HG02759 (cell line): ENCODE measurements around the gene LOC128125822.
A peak's percentile ranks its signal among the peaks of the same experiment; 100 is the strongest.
"Not testable (repeated sequence)": the region's sequence is repeated elsewhere in the genome, so short reads cannot be mapped to it uniquely, and the experiment has no call there.

Experiments used
- ATAC-seq: cut with Tn5 transposase; IDR thresholded peaks from one replicate; pipeline ENCODE4 v1.9.1; 2021; ENCODE audit warnings: mild to moderate bottlenecking, moderate library complexity; ENCODE audit not compliant: unreplicated experiment

Gene LOC128125822

GRCh38 chr6:63581355-63582013, 9.2 kb downstream of the LOC128125822 start:
- no peak for ATAC-seq

GRCh38 chr6:63582579-63583231, 10.4 kb downstream of the LOC128125822 start:
- ATAC-seq: no peak

- ATAC-seq: no peak
Observed at GRCh38 chr6:63584125-63584514, 11.8 kb downstream of the LOC128125822 start.

GRCh38 chr6:63584566-63584965, 12.3 kb downstream of the LOC128125822 start:
- ATAC-seq: no peak

- ATAC-seq: not testable (repeated sequence)
Observed at GRCh38 chr6:63585652-63586051, 13.4 kb downstream of the LOC128125822 start.

- ATAC-seq: no peak
Observed at GRCh38 chr6:63589952-63590411, 17.7 kb downstream of the LOC128125822 start.

GRCh38 chr6:63592886-63593285, 20.6 kb downstream of the LOC128125822 start:
- ATAC-seq: no peak

GRCh38 chr6:63597141-63598048, 25.1 kb downstream of the LOC128125822 start:
- no peak for ATAC-seq

GRCh38 chr6:63598049-63599036, 26.1 kb downstream of the LOC128125822 start:
- ATAC-seq: peak; percentile 100

GRCh38 chr6:63599243-63599642, 27.0 kb downstream of the LOC128125822 start:
- no peak for ATAC-seq

GRCh38 chr6:63600136-63600535, 27.9 kb downstream of the LOC128125822 start:
- no peak for ATAC-seq

- ATAC-seq: no peak
Observed at GRCh38 chr6:63609231-63609630, 37.0 kb downstream of the LOC128125822 start.

GRCh38 chr6:63610944-63611343, 38.7 kb downstream of the LOC128125822 start:
- no peak for ATAC-seq

GRCh38 chr6:63611560-63611959, 39.3 kb downstream of the LOC128125822 start:
- no peak for ATAC-seq

- no peak for ATAC-seq
Observed at GRCh38 chr6:63615590-63615989, 43.3 kb downstream of the LOC128125822 start.
